Kidney (tissue), 14 donors: ENCODE data around the gene C1QC. TPM values are rescaled to one million over a fixed set of nuclear protein-coding genes. Genes with fewer than 3 reads are reported as not detected.

Source experiments
- DNase-seq, 5 donors: peaks; one replicate each; pipeline ENCODE4 v3.0.0-alpha.2; 2013 to 2020
- FAIRE-seq: peaks from 2 replicates; lab custom pipeline; 2012; peaks lifted over from hg19 to GRCh38; lab: Jason Lieb, UNC
- H3K27ac ChIP-seq, 2 donors: one replicate each; pipeline ENCODE4 v1.7.0; 2013; ENCODE audit warnings: low read depth in 2 of 2, low read length in 2 of 2, inconsistent platforms in 1 of 2
- H3K27me3 ChIP-seq: one replicate; pipeline ENCODE4 v1.7.1; 2013; ENCODE audit warnings: low read length, inconsistent platforms; ENCODE audit not compliant: control insufficient read depth, insufficient read depth
- H3K36me3 ChIP-seq, 3 donors: one replicate each; pipeline versions ENCODE4 v1.7.0 to v1.7.1; 2013; ENCODE audit warnings: low read length in 3 of 3, control low read depth in 1 of 3, inconsistent platforms in 1 of 3; ENCODE audit not compliant: insufficient read depth in 3 of 3, control insufficient read depth in 2 of 3
- H3K4me1 ChIP-seq, 3 donors: one replicate each; pipeline versions ENCODE4 v1.7.0 to v1.7.1; 2013; ENCODE audit warnings: low read length in 3 of 3, inconsistent platforms in 1 of 3, low read depth in 1 of 3; ENCODE audit not compliant: control insufficient read depth in 2 of 3, insufficient read depth in 2 of 3
- H3K4me3 ChIP-seq, 3 donors: one replicate each; pipeline versions ENCODE4 v1.7.0 to v1.8.1; 2013; ENCODE audit warnings: low read length in 3 of 3, control low read depth in 1 of 3, inconsistent platforms in 1 of 3
- H3K9ac ChIP-seq, 3 donors: one replicate each; pipeline versions ENCODE4 v1.7.0 to v1.7.1; 2013; ENCODE audit warnings: low read length in 3 of 3, control low read depth in 1 of 3, inconsistent platforms in 1 of 3
- H3K9me3 ChIP-seq, 3 donors: one replicate each; pipeline versions ENCODE4 v1.7.0 to v1.7.1; 2013; ENCODE audit warnings: low read length in 3 of 3, control low read depth in 1 of 3, inconsistent platforms in 1 of 3; ENCODE audit not compliant: control insufficient read depth in 2 of 3, insufficient read depth in 1 of 3
- intact Hi-C: fragments of 100-400 bp; cut with DNase I; formaldehyde crosslinking; loops from one replicate; pipeline ENCODE4 v1.11.1; 2022
- polyA plus RNA-seq: library from polyadenylated mRNA; stranded (reverse); fragments of 350-450 nt; fragmentation: Illumina TruSeq; extraction: RNeasy Lipid Tissue Mini Kit (QIAGEN cat#74804); gene quantifications from one replicate; pipeline ENCODE4 v1.2.3, GENCODE V29; 2014; ENCODE audit warnings: low read depth, low replicate concordance; ENCODE audit not compliant: insufficient read depth
- total RNA-seq: library from RNA; stranded (reverse); fragmentation: NEBNext Ultra II Directional; extraction: Animal tissue kit (Norgen Biotek cat#: 25700); gene quantifications from one replicate; pipeline ENCODE4 v1.2.1, GENCODE V29; 2021
- TF ChIP-seq, protein P1 (sequence below): IDR thresholded peaks from 3 replicates; pipeline ENCODE4 v1.5.1; 2012; ENCODE audit warnings: mild to moderate bottlenecking, moderate library complexity, borderline replicate concordance; ENCODE audit not compliant: insufficient read depth; ENCODE audit errors: extremely low read depth
- donor health status: control.
- donor health status: control.
- donor health status: control.
- donor health status: control.
- donor health status: control.
- donor health status: DM: yes; HTN: yes; CAD: no.
- donor health status: Normal renal cell carcinoma (clear cell type).

Gene C1QC
- total and polyA plus RNA-seq, 2 donors from 2014 or later = 57.4 to 287 TPM

DNA sequence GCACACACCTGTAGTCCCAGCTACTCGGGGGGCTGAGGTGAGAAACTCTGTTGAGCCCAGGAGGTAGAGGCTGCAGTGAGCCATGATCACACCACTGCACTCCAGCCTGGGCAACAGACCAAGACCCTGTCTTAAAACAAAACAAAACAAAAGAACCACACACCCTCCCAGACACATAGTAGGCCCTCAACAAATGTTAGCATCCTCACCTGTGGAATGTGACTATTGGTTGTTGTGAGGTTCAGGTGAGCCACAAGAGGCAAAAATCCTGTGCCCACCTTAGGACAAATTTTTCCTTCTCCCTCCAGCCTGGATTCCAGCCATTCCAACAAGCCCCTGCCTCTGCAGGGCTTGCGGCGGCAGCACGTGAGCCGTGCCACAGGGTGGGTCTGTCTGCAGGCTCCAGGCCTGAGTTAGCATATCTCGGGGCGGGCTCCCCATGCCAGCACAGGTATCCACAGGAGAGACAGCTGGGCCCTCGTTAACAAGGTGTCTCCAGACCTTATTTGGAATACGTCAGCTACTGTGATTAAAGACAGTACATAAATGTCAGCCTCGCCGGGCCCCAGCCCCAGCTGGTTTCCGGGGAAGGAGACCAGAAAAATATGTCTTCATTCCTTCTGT, 27.0 kb downstream of the C1QC start:
- intact Hi-C loops = no loop called here
- TF ChIP-seq, protein P1, sequence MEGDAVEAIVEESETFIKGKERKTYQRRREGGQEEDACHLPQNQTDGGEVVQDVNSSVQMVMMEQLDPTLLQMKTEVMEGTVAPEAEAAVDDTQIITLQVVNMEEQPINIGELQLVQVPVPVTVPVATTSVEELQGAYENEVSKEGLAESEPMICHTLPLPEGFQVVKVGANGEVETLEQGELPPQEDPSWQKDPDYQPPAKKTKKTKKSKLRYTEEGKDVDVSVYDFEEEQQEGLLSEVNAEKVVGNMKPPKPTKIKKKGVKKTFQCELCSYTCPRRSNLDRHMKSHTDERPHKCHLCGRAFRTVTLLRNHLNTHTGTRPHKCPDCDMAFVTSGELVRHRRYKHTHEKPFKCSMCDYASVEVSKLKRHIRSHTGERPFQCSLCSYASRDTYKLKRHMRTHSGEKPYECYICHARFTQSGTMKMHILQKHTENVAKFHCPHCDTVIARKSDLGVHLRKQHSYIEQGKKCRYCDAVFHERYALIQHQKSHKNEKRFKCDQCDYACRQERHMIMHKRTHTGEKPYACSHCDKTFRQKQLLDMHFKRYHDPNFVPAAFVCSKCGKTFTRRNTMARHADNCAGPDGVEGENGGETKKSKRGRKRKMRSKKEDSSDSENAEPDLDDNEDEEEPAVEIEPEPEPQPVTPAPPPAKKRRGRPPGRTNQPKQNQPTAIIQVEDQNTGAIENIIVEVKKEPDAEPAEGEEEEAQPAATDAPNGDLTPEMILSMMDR = no peak
- peak in 2 of 5 donors; percentile 46 to 48 for DNase-seq

DNA sequence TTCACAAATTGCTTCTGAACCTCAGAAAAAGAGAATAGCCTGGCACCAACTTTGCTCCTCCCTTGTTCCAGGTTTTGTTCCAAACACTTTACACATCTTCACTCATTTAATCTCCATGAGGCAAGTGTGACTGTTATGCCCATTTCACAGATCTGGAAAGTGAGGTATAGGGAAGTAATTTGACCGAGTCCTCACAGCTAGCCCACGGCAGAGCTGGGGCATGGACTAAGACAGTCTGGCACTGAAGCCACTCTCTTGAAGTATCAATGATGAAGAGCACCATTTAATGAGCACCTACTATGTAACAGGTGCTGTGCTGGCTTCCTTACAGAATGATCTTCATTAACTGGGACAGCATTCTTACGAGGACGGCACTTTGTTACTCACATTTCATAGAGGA, 28.6 kb downstream of the C1QC start:
- H3K4me3 ChIP-seq = no peak overlapping the region
- no peak for FAIRE-seq
- no peaks in the 10 kb centered on the region for H3K4me1 ChIP-seq
- no peaks in the 10 kb centered on the region for H3K9me3 ChIP-seq
- intact Hi-C loops = no loop called here
- no peak overlapping the region for H3K27ac ChIP-seq
- TF ChIP-seq, protein P1 = no peak
- no peaks in the 10 kb centered on the region for H3K27me3 ChIP-seq
- H3K36me3 ChIP-seq = no peaks in the 10 kb centered on the region
- H3K9ac ChIP-seq = no peak overlapping the region
- DNase-seq = no peak

More for the DNA sequence above, 27.0 kb downstream of the C1QC start:
- Histone ChIP-seq H3K27me3 (no peaks in the 10 kb centered on the region), H3K4me3 (no peak overlapping the region), H3K4me1 (no peaks in the 10 kb centered on the region), H3K9ac (no peak overlapping the region), H3K36me3 (no peaks in the 10 kb centered on the region), H3K9me3 (no peaks in the 10 kb centered on the region), H3K27ac (no peak overlapping the region)
- no peak for FAIRE-seq

DNA sequence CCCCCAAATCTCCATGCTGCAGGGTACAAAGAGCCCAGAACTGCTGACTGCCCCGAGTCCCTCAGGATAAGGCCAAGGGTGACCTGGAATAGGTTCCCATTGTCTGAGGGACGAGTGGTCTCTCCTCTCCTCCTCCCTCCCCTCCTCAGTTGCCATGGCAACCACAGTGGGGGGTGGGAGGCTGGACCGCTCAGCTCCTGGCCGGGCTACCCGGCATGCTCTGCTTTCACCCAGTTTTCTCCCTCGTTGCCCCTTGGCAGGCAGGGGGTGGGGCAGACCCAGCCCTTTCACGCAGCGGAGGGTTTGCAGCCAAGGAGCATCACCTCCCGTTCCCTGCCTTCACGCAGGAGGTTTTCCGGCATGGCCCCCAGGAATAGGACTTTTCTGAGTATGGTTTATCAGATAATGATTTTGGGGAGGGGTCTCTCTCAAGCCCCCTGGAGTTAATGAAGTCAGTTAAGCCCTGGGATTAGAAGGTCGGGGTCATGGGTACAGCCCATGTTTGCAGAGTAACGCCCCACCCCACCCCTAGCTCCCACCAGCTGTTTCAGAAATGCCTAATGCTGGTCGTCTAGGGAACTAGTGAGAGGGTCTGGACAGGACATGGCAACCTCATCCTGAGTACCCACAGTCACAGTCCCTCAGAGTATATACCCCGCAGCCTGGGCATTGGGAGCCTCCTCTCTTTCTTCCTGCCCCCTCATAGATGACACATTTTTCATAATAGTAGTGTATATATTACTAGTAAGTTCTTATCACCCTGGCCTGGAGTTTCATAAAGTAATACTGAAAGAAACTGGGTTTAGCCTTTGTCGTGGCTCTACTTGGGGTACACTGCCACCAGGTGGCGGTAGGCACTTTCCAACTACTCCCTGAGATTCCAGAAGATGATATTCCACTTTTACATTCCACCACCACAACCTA, 30.3 kb downstream of the C1QC start:
- DNase-seq (peak in 4 of 5 donors; percentile 66 to 87 (median 74)), FAIRE-seq (no peak)
- Histone ChIP-seq H3K4me1 (no peaks in the 10 kb centered on the region), H3K9ac (no peak overlapping the region), H3K27me3 (no peaks in the 10 kb centered on the region), H3K9me3 (no peaks in the 10 kb centered on the region), H3K4me3 (no peak overlapping the region), H3K36me3 (no peaks in the 10 kb centered on the region), H3K27ac (no peak overlapping the region)
- TF ChIP-seq, protein P1 = peak; percentile 39
- intact Hi-C loops = no loop called here
